Aorta (tissue), 5 donors: ENCODE measurements around the gene BZW2. TPM values are rescaled to one million over a fixed set of nuclear protein-coding genes. Genes with fewer than 3 reads are reported as not detected.

ENCODE experiments used
- ATAC-seq: fragments of 200-7000 bp; cut with Tn5 transposase; one replicate; pipeline ENCODE4 v1.9.1; 2022; ENCODE audit warnings: moderate library complexity; ENCODE audit not compliant: low FRiP score
- DNase-seq, 2 donors: peaks; one replicate each; pipeline ENCODE4 v3.0.0-alpha.2; 2020
- H3K27ac ChIP-seq, 2 donors: one replicate each; pipeline ENCODE4 v1.5.1; 2013; ENCODE audit warnings: low read length in 2 of 2, mild to moderate bottlenecking in 2 of 2, moderate library complexity in 2 of 2, control low read depth in 1 of 2, inconsistent platforms in 1 of 2, low read depth in 1 of 2
- H3K27me3 ChIP-seq, 2 donors: one replicate each; pipeline ENCODE4 v1.6.1; 2013; ENCODE audit warnings: control low read depth in 1 of 2, low read length in 1 of 2, mild to moderate bottlenecking in 1 of 2, moderate library complexity in 1 of 2; ENCODE audit not compliant: insufficient read depth in 2 of 2, control insufficient read depth in 1 of 2
- H3K36me3 ChIP-seq, 2 donors: one replicate each; pipeline ENCODE4 v1.6.1; 2013; ENCODE audit warnings: control low read depth in 1 of 2, low read length in 1 of 2, mild to moderate bottlenecking in 1 of 2; ENCODE audit not compliant: insufficient read depth in 2 of 2, control insufficient read depth in 1 of 2
- H3K4me1 ChIP-seq, 2 donors: one replicate each; pipeline ENCODE4 v1.6.1; 2013; ENCODE audit warnings: low read length in 2 of 2, control low read depth in 1 of 2, mild to moderate bottlenecking in 1 of 2, moderate library complexity in 1 of 2; ENCODE audit not compliant: insufficient read depth in 2 of 2, control insufficient read depth in 1 of 2
- H3K4me3 ChIP-seq, 2 donors: one replicate each; pipeline ENCODE4 v1.5.1; 2013; ENCODE audit warnings: low read length in 2 of 2, control low read depth in 1 of 2, mild to moderate bottlenecking in 1 of 2
- H3K9me3 ChIP-seq: one replicate; pipeline ENCODE4 v1.6.1; 2013; ENCODE audit warnings: mild to moderate bottlenecking, low read length; ENCODE audit not compliant: control insufficient read depth
- whole genome bisulfite sequencing, 2 donors: extraction: QIAGEN DNeasy Blood & Tissue Kit; methylation state at CpG; one replicate each; pipeline ENCODE4 v1.1.7; 2013; 5-methylcytosine and 5-hydroxymethylcytosine counted together
- intact Hi-C, 2 donors: fragments of 100-400 bp; cut with DNase I; formaldehyde crosslinking; loops; one replicate each; pipeline versions ENCODE4 v1.14.2 to v1.15.0; 2022
- polyA plus RNA-seq, 2 donors: library from polyadenylated mRNA; stranded (reverse); fragments of 200-250 nt; gene quantifications; one replicate each; pipeline ENCODE4 v1.2.3, GENCODE V29; 2013
- total RNA-seq, 2 donors: library from RNA; stranded (reverse); fragmentation: NEBNext Ultra II Directional; extraction: Animal tissue kit (Norgen Biotek cat#: 25700); gene quantifications; one replicate each; pipeline ENCODE4 v1.2.1, GENCODE V29; 2021
- donor health status: healthy with polysubstance abuse.
- donor health status: Bipolar disorder and iron deficiency.
- donor health status: DM: no; HTN: no; CAD: no.
- donor health status: DM: no; HTN: no; CAD: no.
- donor health status: DM: yes; HTN: yes; CAD: no.

BZW2 gene
- total and polyA plus RNA-seq, 4 donors: 9.0 to 32.8 (median 22.8) TPM

DNA sequence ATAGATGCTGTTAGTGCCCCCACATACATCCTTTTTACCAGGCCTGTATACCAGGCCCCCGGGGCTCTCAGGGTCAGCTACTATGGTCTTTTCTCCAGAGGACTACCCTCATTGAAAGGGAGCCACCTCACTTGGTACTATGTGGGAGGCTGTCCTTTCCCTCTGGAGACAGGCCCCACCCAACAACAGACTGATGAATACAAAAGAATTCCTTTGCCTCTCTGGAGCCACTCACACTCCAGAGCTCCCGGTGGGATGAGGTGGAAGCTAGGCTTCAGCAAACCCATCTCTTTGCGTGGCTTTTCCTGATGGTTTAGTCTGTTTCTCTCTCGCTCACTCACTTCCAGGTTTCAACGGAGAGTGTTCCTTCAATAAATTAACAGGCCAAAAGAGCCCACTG lies 30.8 kb upstream of the BZW2 start:
- no peak for ATAC-seq
- peaks cover 0 to 7% of the 10 kb centered on the region in 2 donors for H3K36me3 ChIP-seq
- 76 to 80% methylated on average over 5 of the region's 5 CpGs for WGBS, 2 donors

GRCh38 chr7:16616122-16616521 lies 29.9 kb upstream of the BZW2 start:
- Histone ChIP-seq H3K36me3 (peaks cover 0 to 7% of the 10 kb centered on the region in 2 donors), H3K27ac (no peak overlapping the region), H3K4me3 (no peak overlapping the region), H3K27me3 (no peaks in the 10 kb centered on the region), H3K9me3 (no peaks in the 10 kb centered on the region), H3K4me1 (no peaks in the 10 kb centered on the region)
- intact Hi-C loops: no loop called here
- ATAC-seq: no peak
- WGBS, 2 donors: 61 to 63% methylated on average over 4 of the region's 4 CpGs
- DNase-seq: no peak

More for the DNA sequence above, 30.8 kb upstream of the BZW2 start:
- Histone ChIP-seq H3K4me3 (no peak overlapping the region), H3K27me3 (no peaks in the 10 kb centered on the region), H3K9me3 (no peaks in the 10 kb centered on the region), H3K27ac (no peak overlapping the region), H3K4me1 (no peaks in the 10 kb centered on the region)
- intact Hi-C loops: no loop called here
- no peak for DNase-seq

GRCh38 chr7:16616542-16616941 lies 29.4 kb upstream of the BZW2 start:
- no peak for ATAC-seq
- peaks cover 0 to 7% of the 10 kb centered on the region in 2 donors for H3K36me3 ChIP-seq

DNA sequence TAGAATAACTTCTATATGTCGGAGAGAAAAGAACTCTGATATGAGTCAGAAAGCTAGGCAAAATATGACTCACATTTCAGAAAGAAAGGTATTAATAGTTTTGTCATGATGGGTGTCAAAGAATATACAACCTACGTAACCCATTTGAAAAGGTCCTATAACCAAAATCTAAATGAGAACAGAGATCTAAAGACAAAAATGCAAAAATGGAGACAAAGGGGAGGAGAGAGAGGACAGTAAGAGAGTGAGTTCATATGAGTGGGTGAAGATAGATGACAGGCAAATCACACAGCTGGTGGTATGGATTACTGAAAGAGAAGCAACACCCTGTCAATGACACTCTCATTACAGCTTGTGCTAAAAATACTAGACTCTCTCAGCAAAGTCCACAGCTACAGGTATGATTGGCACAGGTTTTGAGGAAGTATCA lies 26.0 kb upstream of the BZW2 start:
- H3K4me3 ChIP-seq: no peak overlapping the region
- H3K36me3 ChIP-seq: peaks cover 0 to 7% of the 10 kb centered on the region in 2 donors
- no peak for ATAC-seq
- H3K4me1 ChIP-seq: no peaks in the 10 kb centered on the region
- no peaks in the 10 kb centered on the region for H3K27me3 ChIP-seq
- intact Hi-C loops: no loop called here
- H3K9me3 ChIP-seq: no peaks in the 10 kb centered on the region
- 94% methylated on average over 2 of the region's 2 CpGs for WGBS, 2 donors
- no peak overlapping the region for H3K27ac ChIP-seq
- no peak for DNase-seq

More at GRCh38 chr7:16616542-16616941, 29.4 kb upstream of the BZW2 start:
- no peaks in the 10 kb centered on the region for H3K9me3 ChIP-seq
- H3K27ac ChIP-seq: no peak overlapping the region
- no peaks in the 10 kb centered on the region for H3K27me3 ChIP-seq
- no peak for DNase-seq
- WGBS, 2 donors: 89 to 90% methylated on average over 18 of the region's 18 CpGs
- intact Hi-C loops: no loop called here
- H3K4me3 ChIP-seq: no peak overlapping the region
- no peaks in the 10 kb centered on the region for H3K4me1 ChIP-seq

DNA sequence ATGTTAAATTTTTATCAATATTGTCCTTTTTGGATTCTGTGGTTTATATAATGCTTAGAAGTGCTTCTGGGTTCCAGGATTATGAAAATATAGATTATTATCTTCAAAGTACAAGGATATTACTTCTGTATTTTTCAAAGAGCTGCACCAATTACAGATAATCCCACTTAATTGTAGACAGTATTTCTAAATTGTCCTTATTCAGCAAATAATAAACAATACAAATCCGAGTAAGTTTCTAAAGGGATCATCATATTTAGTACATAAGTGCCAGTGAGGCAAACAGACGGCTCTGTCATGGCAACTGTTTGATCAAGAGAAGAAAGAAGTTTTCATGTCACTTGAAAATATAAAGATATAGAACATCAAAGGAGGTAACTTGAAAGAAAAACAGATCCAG lies 19.6 kb upstream of the BZW2 start:
- Histone ChIP-seq H3K4me3 (no peak overlapping the region), H3K36me3 (no peaks in the 10 kb centered on the region), H3K27me3 (no peaks in the 10 kb centered on the region), H3K4me1 (no peaks in the 10 kb centered on the region), H3K9me3 (no peaks in the 10 kb centered on the region), H3K27ac (no peak overlapping the region)
- ATAC-seq: no peak
- WGBS, 2 donors: 92 to 93% methylated on average over 2 of the region's 2 CpGs
- intact Hi-C loops: no loop called here
- DNase-seq: no peak

GRCh38 chr7:16627236-16627635 lies 18.7 kb upstream of the BZW2 start:
- H3K4me3 ChIP-seq: no peak overlapping the region
- WGBS, 2 donors: 89 to 92% methylated on average over 2 of the region's 2 CpGs
- H3K27ac ChIP-seq: no peak overlapping the region
- H3K4me1 ChIP-seq: no peaks in the 10 kb centered on the region
- H3K9me3 ChIP-seq: no peaks in the 10 kb centered on the region
- ATAC-seq (no peak), DNase-seq (no peak)
- H3K27me3 ChIP-seq: no peaks in the 10 kb centered on the region
- intact Hi-C loops: no loop called here
- H3K36me3 ChIP-seq: no peaks in the 10 kb centered on the region

DNA sequence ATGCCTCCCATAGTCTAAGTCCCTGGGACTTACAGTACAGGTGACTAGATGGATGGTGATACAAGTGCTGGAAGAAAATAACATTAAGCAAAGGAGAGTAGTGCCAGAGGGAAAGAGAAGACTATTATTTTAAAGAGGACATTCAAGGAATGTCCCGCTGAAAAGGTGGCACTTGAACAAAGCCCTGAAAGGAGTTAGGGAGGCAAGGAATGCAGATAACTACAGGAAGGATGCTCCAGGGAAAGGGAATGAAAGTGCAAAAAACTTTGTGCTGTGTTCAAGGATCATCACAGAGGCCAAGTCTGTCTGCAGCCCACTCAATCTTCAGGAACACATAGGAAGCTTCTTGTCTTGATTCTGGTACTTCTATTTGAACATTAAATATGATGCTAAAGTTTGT lies 15.3 kb upstream of the BZW2 start:
- no peaks in the 10 kb centered on the region for H3K27me3 ChIP-seq
- ATAC-seq (no peak), DNase-seq (no peak)
- intact Hi-C loops: no loop called here
- H3K36me3 ChIP-seq: no peaks in the 10 kb centered on the region
- H3K4me1 ChIP-seq: peaks cover 0 to 2% of the 10 kb centered on the region in 2 donors
- H3K27ac ChIP-seq: no peak overlapping the region
- H3K9me3 ChIP-seq: no peaks in the 10 kb centered on the region
- WGBS, 2 donors: 75 to 79% methylated on average over 1 of the region's 1 CpG
- no peak overlapping the region for H3K4me3 ChIP-seq

GRCh38 chr7:16634271-16634738 lies 11.7 kb upstream of the BZW2 start:
- no peaks in the 10 kb centered on the region for H3K27me3 ChIP-seq
- ATAC-seq (peak; percentile 70), DNase-seq (peak in 1 of 2 donors; percentile 50)
- WGBS, 2 donors: 14 to 25% methylated on average over 4 of the region's 4 CpGs
- no peaks in the 10 kb centered on the region for H3K9me3 ChIP-seq
- H3K36me3 ChIP-seq: no peaks in the 10 kb centered on the region
- no peak overlapping the region for H3K4me3 ChIP-seq
- peaks cover 8 to 13% of the 10 kb centered on the region in 2 donors for H3K4me1 ChIP-seq
- no peak overlapping the region for H3K27ac ChIP-seq
- intact Hi-C loops: no loop called here

GRCh38 chr7:16636555-16637101 lies 9.4 kb upstream of the BZW2 start:
- no peak overlapping the region for H3K4me3 ChIP-seq
- H3K4me1 ChIP-seq: peaks cover 8 to 13% of the 10 kb centered on the region in 2 donors
- H3K27ac ChIP-seq: no peak overlapping the region
- intact Hi-C loops: no loop called here
- no peak for ATAC-seq
- H3K27me3 ChIP-seq: no peaks in the 10 kb centered on the region
- H3K36me3 ChIP-seq: no peaks in the 10 kb centered on the region
- DNase-seq: no peak
- WGBS, 2 donors: 0 to 9% methylated on average over 1 of the region's 1 CpG
- H3K9me3 ChIP-seq: no peaks in the 10 kb centered on the region
